Effector CD4-positive, alpha-beta T cell (primary cell): ENCODE results near the gene SNRNP40.

Experiments
- DNase-seq: peaks from one replicate; pipeline ENCODE4 v3.0.0-alpha.2; 2020

The SNRNP40 gene

GRCh38 chr1:31230378-31230777 lies 66.2 kb downstream of the SNRNP40 start:
- DNase-seq: no peak

DNA sequence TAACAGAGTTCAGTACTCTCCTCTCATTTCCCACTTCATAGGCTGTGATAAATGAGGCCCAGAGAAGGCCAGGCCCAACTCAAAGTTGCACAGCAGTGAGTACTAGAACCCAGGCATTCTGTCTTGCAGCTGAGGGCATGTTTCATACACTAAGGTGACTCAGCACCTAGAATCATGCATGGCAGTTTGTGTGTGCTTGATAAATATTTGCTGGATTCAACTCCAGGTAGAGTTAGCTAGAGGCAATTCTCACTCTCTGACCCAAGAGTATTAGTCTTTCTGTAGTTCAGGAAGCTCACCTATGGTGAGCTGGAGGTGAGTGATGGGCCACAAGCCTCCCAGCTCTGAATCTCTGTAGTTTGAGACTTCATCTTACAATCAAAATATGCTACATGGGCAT lies 67.6 kb downstream of the SNRNP40 start:
- no peak for DNase-seq

DNA sequence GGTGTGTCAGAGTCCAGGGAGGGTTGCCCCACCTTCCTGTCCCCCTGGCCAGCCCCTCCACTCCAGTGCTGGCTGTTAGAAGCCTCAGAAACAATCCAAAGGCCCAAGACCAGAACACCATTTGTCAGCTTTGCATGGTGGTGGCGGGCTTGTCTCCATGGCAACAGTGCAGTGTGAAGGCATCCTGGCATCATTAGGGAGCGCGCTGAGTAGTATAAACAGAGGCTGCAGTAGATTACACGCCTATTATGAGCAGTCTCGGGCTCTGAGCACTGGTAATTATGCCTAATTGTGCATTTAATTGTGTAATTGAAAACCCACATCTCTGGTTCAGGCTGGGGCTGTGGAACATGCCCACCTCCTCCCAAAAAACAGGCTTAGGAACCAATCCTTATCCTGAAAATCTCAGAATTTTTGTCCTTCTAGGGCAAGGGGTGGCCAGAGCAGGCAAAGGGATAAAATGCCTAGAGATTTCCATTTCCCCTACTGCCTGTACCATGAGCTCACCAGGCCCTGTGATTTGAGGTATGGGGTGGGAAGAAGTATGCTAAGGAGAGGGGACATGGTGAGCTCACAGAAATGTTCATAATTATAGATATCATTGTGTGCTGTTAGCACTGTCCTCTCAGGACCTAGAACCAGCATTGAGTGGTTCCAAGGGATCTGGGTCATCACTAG lies 68.6 kb downstream of the SNRNP40 start:
- no peak for DNase-seq

DNA sequence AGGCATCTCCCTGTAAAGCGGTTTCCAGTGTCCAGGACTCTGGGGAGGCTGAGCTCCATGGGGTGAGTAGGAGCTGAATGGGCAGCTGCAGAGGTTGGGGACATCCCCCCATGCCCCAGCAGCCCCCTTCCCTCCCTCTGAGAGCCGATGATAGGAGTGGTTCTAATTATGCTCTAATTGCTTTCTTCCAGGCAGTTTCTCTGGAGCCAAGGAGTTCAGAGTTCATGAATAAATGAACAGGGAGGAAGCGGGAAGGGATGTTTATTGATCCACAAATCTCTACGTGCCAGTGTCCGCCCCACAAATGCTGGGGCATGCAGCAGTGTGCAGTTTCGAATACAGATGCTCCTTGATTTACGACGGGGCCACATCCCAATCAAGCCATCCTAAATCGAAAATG lies 72.5 kb downstream of the SNRNP40 start:
- no peak for DNase-seq

- no peak for DNase-seq
Measured at GRCh38 chr1:31222176-31222575, 74.4 kb downstream of the SNRNP40 start.

DNA sequence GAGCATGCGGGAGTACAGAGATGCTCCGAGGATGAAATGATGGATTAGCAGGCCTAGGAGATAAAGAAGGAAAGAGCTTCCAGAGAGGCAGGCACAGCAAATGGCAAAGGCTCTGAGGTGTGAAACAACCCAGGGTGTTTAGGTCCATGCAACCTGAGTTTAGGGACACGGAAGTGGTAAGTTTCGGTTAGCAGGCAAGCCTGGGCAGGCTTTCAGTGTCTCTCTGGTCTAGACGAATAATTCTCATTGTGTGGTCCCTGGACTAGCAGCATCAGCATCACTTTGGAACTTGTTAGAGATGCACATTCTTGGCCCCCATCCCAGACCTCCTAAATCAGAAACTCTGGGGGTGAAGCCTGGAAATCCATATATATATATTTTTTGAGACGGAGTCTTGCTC lies 75.5 kb downstream of the SNRNP40 start:
- DNase-seq: no peak

GRCh38 chr1:31219489-31219888 lies 77.1 kb downstream of the SNRNP40 start:
- DNase-seq: no peak

DNA sequence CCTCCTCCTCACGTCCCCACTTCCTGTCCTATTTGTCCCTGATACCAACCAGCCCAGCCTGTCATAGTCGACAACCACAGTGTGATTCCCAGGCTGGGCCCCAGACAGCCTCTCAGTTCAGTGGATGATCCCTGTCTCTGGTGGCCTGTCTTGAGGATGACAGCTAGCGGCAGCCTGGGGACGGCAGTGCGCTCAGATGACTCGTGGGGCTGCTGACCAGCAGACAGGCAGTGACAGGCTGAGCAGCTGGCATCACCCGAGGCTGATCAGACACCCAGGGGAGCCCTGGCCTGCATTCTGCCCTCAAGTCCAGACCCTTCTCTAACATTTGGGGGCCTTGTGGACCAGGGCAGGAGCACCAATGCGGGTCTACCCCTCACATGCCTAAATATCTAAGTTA lies 77.9 kb downstream of the SNRNP40 start:
- DNase-seq: no peak

GRCh38 chr1:31216016-31216415 lies 80.6 kb downstream of the SNRNP40 start:
- DNase-seq: no peak

- DNase-seq: no peak
Measured at GRCh38 chr1:31215065-31215570, 81.5 kb downstream of the SNRNP40 start.

- DNase-seq: no peak
Measured at GRCh38 chr1:31214316-31215064, 82.1 kb downstream of the SNRNP40 start.
